GM20000 (cell line): ENCODE results near the gene BBS1.
A peak's percentile ranks its signal among the peaks of the same experiment; 100 is the strongest.
"Not testable (repeated sequence)": the region's sequence is repeated elsewhere in the genome, so short reads cannot be mapped to it uniquely, and the experiment has no call there.

ENCODE experiments used
- DNase-seq: peaks from one replicate; pipeline ENCODE4 v3.0.0; 2012; ENCODE audit warnings: low spot score
- CTCF ChIP-seq: IDR thresholded peaks from 2 replicates; pipeline ENCODE4 v1.5.1; 2012; ENCODE audit warnings: mild to moderate bottlenecking, control low read depth; ENCODE audit errors: extremely low read depth, missing control alignments

Gene BBS1

GRCh38 chr11:66568124-66568916, 57.9 kb downstream of the BBS1 start, which contains the start of gene CTSF:
Gene CTSF, minus strand, starts transcription at chr11:66568606. Its CDS starts 120 bp downstream, at chr11:66568486.
- peak; percentile 95 for DNase-seq
- TF ChIP-seq CTCF, result no peak

DNA sequence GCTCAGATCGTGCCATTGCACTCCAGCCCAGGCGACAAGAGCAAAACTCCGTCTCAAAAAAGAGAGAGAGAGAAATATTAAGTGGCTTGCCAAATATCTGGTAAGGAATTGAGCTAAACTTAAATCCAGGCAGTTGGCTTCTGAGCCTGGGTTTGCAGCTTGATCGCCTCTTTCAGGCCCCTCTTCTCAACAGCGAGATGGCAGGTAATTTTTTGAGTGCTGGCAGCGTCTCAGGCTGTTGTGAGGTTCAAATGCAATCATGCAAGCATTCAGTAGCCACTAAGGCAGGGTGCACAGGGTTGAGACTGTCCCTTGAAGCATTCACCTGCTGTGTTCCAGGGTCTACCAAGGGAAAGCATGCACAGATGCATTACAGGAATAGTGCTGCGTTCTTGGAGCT, 58.6 kb downstream of the BBS1 start:
- TF ChIP-seq CTCF, result no peak
- no peak for DNase-seq

DNA sequence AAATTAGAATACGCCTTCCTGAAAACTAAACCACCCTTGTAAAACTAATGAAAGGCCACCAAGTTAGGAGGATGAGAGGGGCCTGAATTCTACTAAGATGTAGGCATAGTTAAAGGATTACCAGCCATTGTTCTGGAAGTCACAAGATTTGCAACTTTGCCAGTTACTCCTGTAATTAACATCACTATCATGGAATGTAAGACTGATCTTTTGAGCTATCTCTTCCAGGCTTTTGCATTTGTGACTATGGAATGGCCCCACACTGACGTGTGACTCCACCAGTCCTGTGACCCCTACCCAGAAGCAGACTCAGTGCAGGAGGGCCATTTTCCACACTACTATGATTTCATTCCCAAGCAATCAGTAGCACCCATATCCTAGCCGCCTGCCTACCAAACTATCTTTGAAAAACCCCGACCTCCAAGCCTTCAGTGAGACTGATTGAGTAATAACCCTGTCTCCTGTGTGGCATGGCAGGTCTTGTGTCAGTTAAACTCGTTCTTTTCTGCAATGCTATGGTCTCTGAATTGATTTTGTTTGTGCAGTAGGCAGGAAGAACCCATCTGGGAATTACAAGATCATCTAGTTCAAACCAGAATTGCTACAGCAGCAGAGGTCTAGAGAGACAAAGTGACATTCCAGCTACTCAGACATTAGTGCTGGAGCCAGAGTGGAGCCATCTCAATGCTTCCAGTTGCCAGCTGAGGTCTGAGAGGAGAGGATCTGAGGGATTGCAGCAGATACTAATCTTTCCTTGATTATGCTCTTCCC, 59.8 kb downstream of the BBS1 start:
- DNase-seq, result no peak
- TF ChIP-seq CTCF, result no peak

GRCh38 chr11:66570850-66571180, 60.4 kb downstream of the BBS1 start:
- no peak for TF ChIP-seq CTCF
- no peak for DNase-seq

- TF ChIP-seq CTCF, result peak; percentile 54
- peak; percentile 86 for DNase-seq
Observed at GRCh38 chr11:66579017-66579606, 68.7 kb downstream of the BBS1 start.

DNA sequence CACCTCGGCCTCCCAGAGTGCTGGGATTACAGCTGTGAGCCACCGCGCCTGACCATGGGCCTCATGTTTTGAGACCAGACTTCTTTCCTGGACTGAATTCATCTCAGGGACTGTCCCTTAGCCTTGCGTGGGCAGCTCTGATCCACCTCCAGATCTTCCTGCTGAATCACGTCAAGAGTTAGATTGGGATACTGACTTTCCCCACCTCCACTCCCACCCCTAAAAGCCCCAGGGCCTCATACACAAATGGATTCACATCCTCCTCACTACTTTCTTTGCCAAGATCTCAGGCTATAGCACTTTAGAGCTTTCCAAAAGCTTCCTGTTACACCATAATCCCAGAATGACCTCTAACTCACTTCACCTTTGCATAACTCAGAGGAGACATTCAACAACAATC, 70.4 kb downstream of the BBS1 start:
- no peak for TF ChIP-seq CTCF
- no peak for DNase-seq

- DNase-seq, result no peak
- no peak for TF ChIP-seq CTCF
Observed at GRCh38 chr11:66581261-66581660, 70.8 kb downstream of the BBS1 start.

DNA sequence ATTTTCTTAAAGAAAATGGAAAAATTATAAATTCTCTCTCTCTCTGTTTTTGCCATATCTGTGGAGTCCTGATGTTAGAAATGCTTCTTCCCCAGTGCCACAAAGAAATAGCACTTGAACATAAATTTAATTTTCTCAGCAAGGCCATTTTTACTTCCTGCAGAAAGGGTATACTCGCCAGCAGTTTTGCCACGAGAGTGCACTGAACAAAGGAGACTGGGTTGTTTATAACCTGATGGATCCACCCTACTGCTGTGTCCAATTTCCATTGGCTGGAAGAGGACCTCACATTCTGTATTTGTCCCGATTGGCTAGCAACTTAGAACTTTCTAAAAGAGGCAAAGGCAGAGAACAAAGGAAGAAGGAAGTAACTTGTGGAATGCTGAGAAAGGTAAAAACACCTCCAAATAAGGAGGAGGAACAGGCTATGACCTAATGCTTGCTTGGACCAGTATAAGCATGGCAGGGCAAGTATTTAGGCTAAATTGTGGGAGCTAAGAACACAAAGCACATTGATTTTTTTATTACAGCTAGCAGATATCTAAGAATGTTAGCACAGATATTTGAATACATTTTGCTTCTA, 72.2 kb downstream of the BBS1 start:
- not testable (repeated sequence) for DNase-seq
